ENCODE results near the gene KNDC1.

KNDC1 gene

DNA sequence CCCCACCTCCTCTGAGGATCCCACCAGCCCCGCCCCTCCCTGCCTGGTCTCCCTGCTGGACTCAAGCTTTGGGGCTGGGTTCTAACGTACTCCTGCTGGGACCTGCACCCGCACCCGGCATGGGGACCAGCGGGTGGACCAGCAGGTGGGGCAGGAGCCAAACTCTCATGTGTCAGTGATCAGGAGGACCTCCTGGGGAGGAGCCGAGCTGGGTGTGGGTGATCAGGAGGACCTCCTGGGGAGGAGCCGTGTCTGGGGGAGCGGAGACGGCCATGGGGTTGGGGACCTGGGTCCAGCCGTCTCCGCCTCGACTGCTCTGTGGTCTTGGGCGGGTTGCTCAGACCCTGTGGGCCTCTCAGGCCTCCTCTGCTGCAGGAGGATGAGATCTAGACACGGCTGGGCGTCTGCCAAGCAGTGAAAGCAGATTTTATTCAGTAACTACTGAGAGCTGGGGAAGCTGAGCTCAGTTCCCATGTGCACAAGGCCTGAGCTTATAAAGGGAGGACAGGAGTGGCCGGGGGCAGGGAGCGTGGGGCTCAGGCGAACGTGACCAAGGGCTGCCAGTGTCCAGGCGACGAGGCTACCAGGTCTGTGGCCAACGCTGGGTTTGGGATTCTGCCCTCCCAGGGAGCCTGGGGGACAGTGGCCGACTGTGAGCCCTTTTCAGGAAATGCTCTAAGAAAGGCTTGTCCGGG is 36.3 kb downstream of the KNDC1 start:
- no peak for DNase-seq

DNA sequence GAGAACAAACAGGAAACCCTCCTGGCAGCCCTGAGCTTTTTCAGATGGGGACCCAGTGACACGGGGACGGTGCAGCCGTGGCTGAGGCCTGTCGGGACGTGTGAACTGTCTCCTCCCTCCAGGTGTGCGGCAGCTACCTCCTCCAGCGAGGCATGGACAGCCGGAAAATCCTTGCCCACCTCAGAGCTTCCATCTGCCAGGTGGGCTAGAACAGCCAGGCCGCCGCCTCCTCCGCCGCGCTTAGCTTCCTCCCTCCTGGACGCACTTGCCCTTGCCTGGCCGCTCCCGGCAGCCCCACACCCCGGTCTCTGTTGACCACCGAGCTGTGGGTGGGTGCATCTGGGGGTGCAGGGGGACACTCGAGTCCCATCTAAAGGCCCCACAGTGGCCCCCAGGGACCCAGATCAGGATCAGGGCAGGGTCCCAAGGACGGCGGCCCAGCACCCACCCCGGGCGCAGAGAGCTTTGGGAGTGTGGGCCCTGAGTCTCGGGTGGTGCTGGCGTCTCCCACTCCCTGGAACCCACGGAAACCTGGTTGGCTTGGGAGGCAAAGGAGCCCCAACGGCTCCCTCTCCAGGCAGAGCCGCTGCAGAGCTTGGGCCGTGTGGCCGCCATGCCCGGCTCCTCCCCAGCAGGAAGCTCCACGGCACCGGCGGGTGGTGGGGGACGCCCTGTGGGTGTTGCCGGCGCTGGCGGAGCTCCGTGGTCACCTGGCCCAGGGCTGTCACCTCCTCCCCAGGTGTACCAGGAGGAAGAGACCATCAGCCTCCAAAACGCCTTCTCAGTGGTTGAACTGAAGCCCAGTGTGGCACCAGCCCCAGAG is 37.1 kb downstream of the KNDC1 start:
- no peak for DNase-seq

DNA sequence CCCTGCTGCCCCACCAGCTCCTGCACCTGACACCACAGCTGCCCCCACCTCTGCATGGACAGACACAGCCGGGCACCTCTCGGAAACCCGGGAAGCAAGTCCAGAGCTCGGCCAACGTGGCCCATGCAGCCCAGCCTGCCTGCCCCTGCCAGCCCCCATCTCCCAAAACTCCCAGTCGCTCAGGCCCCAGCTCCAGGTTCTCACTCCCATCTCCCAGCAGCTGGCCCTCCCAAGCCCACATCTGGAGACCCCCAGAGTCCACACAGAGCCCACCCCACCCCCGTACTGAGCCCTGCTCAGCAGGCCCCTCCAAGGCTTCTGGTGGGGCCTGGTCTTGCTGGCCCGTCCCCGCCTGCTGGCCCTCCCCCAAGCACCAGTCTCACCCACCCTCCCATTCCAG is 37.8 kb downstream of the KNDC1 start:
- no peak for DNase-seq

DNA sequence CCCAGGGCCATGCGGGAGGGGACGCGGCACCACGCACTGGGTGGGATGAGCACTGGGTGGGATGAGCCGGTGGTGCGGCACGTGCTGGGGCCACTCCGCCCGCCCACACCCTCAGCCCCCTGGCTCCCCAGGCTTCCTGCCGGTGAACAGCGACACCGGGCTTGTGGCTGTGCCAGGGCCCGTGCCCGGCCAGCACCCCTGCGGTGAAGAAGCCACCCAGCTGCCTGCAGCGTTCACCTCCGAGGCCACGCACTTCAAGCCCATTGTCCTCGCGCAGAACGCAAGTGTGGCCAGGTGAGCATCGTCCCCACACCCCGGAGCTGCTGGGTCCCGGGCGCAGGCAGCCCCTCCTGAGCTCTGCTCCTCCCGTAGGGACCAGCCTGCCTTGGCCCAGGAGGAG is 38.2 kb downstream of the KNDC1 start:
- DNase-seq: no peak

DNA sequence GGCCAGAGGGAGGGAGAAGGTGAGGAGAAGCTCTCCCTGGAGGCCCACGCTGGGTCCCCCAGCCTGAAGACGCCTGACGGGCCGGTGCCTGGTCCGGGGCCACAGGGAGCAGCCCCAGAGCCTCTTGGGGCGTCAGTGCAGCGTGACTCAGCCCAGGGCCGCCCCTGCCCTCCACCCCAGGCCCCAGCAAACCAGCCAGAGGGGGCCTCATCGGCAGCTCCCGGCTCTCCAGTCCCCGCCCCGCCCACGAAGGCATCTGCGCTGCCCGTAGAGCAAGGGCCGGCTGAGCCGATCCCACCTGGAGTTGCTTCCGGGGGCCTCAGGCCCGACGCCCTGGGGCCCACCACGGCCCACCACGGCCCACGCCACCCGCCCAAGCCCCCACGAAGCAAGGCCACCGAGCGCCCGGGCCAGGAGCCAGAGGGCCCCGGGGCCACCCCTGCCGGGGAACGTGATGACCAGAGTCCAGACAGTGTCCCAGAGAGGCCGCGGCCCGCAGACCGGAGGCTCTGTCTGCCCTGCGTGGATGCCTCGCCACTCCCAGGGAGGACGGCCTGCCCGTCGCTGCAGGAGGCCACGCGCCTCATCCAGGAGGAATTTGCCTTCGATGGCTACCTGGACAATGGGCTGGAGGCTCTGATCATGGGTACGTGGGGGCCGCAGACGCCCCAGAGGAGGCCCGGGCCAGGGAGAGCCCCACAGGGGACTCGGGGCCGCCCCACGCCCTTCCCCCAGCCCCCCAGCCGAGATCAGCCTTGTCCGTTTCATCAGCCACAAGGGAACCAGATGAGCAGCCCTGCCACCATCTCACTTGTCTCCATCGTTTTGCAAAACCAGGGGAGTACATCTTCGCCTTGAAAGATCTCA is 38.8 kb downstream of the KNDC1 start:
- DNase-seq: no peak

DNA sequence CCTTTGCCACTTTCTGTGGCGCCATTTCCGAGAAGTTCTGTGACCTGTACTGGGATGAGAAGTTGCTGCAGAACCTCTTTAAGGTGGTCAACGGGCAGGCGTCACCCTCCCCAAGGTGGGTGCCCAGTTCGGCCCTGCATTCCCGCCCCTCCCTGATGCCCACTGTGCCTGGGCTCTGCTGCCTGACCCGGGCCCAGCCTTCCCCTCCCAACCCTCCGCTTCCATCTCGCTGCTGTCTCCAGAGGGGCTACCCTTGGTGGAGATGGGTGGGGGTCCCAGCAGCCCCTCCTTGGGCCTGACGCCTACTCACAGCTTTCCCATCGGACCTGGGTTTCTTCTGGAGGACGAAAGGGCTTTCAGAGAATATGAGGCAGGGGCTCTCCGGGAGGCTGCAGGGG is 39.5 kb downstream of the KNDC1 start:
- no peak for DNase-seq

DNA sequence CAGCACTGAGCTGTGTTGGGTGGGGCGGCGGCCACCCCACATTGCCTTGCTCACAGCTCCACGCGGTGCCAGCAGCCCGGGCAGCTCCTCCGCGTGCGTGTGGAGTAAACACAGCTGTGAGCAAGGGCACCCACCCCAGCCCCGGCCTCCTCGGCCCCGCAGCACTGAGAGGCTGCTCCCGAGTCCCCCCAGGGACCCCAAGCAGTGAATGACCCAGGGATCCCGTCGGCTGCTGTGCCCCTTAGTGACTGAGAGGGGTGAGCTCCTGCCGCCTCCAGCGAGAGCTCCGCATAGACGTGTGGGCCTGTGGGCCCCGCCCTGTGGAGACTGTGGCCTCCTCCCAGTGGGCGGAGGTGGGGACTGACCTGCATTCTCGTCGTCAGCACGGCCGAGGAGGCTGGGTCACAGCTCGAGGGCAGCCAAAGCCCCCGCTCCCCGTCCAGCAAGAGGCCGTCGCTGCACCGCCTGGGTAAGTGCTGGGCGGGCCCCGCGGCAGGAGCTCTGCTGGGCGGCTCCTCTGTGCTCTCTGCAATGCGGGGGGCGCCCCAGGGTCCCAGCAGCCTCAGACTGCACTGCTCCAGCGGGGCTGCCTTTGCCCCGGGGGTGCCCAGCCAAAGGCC is 40.1 kb downstream of the KNDC1 start:
- DNase-seq: no peak

DNA sequence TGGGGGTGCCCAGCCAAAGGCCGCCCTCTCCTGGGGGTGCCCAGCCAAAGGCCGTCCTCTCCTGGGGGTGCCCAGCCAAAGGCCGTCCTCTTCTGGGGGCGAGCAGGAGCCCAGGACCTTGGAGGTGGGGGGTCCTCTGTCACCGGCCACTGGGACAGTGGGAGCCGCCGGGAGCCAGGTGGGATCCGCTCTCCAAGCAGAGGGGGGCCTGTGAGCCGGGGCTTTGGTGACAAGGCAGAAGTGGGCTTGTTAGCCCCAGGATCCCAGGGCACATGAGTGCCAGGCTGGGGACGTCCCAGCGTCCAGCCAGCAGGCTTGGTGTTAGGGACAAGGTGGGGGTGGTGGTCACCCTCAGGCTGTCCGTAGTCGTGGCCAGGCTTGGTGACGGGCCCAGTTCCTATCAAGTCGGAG is 40.6 kb downstream of the KNDC1 start:
- no peak for DNase-seq

DNA sequence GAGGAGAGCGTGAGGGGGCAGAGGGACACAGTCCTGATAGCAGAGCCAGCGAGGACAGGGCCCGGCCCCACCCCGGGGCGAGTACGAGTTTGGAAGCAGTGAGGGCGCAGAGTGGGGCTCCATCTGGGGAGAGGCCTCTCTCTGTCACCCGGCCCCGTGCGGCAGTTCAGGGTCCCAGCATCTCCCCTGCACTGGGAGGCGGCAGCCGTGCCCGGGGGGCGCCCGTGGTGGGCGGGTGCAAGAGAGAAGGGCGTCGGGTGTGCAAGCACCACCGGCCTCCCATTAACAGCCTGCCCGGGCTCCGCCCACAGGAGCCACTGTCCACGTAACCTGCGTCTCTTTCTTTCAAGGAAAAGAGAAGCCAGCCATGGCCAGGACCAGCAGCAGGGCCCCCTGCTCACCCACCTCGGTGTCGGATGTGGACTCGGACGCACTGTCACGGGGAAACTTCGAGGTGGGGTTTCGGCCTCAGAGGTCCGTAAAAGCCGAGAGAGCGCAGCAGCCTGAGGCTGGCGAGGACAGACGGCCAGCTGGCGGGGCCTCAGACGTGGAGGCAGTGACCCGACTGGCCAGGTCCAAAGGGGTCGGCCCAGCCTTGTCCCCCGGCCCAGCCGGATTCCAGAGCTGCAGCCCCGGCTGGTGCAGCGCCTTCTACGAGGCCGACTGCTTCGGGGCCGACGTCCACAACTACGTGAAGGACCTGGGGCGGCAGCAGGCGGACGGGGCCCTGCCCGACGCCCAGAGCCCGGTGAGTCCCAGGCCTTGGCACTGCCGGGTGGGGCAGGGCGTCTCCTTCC is 41.3 kb downstream of the KNDC1 start:
- DNase-seq: no peak

DNA sequence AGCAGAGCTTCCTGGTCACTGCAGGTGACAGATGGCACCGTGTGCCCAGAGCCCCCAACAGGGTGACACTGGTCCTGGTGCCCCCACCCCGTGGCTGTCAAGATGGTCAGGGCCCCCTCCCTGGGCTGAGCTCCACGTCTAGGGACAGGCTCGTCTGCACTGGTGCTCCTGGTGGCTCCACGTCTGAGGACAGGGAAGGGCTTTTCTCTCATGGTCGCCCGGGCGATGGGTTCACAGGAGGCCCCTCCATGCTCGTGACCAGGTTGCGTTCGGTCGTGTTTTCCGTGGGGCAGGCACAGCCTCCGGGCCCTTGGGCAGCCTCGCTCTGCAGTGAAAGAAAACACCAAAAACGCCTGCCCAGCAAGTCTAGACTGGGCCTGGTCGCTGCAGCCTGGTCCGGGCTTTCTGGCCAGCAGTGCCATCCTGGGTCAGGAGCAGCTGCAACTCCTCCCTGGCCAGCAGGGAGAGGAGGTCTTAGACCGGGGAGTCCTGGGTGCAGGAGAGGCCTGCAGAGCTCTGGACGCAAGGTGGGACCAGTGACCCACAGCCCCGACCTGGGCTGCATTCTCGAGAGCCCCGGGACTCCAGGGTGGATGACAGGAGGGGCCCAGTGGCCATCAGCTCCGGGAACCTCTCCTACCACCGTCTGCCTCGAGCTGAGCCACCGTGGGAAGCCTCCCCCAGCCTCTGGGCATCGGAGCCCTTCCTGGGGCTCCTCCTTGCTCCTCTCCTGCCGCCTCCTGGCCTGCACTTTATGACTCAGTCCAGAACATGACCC is 42.1 kb downstream of the KNDC1 start:
- no peak for DNase-seq

DNA sequence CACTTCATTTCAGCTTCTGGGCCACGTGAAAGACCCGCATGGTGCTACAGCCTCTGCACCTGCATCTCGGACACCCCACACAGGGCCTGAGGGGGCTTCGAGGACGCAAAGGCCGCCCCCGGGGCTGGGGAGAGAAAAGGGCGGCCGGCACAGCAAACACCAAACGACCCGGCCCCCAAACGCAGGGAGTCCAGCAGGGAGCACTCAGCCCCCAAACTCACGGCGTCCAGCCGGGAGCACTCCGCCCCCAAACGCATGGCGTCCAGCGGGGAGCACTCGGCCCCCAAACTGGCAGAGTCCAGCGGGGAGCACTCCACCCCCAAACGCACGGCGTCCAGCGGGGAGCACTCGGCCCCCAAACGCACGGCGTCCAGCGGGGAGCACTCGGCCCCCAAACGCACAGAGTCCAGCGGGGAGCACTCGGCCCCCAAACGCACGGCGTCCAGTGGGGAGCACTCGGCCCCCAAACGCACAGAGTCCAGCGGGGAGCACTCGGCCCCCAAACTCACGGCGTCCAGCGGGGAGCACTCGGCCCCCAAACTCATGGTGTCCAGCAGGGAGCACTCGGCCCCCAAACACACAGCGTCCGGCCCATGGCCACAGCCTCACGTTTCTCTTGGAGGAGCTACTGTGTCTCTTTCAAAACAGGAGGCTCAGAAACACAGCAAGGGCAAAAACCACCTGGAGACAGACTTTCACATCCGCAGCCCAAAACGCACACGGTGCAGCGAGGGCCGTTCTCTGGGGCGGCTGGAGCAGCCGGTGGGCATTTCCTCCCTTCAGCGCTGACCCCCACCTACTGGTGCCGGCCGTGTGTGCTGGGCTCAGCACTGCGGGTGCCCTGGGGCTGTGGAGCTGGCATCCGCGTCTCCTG is 43.0 kb downstream of the KNDC1 start:
- DNase-seq: no peak

DNA sequence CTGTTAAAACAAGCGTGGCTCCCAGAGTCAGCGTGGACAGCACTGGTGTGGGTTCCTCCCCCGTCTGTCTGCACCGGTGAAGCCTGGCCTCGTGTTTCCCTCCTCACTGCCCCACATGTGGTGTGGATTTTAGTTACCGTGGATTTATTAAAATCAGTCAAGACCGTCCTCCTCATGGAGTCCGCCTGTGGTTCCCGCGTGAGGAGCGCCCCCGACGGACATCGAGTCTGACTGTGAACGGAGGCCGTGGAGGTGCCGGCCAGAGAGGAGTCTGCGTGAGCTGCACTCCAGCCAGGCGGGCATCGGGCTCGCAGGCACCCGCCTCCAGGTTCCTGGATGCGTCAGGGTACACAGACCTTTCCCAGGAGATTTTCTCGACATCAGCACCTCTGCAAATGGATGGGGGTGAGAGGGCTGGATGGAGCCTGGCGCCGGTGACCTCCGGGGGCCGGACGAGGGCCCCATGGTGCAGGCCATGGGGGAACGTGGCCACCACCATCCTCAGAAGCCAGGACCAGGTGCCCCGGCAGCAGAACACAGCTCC is 43.7 kb downstream of the KNDC1 start:
- no peak for DNase-seq

DNA sequence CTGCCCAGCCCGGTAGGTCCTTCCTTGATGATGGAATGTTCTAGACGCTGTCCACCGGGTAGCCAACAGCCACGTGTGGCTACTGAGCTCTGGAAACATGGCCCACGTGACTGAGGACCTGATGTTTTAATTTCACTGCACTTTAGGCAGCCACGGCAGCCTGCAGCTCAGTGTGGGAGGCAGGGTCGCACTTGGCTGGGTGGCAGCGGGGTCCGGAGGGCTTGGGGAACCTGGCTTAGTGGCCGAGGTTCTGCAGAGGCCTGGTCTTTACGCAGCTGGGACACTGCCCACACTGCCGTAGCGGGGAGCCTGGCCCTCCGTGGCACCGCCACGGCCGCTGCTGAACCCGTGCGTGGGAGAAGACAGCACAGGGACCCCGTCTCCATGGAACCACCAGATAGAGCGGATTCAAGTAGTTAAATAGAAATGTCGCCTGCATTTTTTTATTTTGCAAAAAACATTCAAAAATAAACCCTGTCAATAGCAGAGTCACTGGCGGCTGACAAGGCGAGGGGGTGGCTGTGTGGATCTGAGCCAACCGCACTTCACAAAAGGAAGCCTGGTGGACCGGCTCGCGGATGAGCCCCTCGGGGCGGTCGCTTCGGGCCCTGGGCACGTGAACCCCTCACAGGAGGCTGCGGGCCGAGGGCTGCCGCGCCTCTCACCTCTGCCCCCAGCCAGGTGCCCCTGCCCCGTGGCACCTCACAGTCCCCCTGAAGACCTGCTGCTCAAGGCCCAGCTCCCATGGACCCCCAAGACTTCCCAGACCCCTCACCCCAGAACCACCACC is 44.4 kb downstream of the KNDC1 start:
- DNase-seq: no peak

DNA sequence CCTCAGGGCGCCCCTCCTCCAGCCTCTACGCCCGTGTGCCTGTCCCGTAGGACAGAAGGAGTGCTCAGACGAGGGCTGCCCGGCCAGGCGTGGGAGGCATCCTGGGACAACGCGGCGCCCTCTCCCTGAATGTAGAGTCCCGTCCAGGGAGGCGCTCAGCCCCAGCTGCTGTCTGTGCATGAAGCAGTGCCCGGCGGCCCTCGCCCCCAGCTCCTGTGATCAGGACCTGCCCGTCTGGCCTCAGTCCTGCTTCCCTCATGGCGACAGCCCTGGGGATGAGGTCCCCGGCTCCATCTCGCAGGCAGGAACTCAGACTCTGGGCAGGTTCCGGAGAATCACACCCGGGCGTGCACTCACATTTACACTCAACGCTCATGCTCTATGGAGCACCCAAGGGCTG is 45.1 kb downstream of the KNDC1 start:
- DNase-seq: no peak

DNA sequence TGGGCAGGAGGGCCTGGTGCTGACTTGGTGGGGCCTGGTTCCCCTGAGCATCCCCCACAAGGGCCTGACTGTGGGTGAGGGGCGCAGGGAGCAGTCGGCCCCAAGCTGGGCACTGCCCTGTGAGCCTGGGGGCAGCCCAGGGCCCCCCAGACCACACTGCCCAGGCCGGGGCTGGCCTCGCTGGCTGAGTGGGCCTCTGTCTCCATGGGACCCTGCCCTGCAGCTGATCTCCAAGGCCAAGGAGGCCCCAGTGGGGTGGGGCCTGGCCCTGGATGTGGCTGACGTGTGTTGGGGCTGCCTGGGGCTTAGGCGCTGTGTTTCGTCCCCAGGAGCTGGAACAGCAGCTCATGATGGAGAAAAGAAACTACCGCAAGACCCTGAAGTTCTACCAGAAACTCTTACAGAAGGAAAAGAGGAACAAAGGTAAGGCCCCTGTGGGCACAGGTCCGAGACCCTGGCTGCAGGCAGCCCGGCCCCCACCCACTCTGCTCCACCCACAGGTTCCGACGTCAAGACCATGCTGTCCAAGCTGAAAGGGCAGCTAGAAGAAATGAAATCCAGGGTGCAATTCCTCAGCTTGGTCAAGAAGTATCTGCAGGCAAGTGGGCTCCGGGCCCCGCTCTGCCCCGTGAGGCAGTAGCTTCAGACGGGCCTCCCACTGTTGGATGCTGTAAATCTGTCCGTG is 46.5 kb downstream of the KNDC1 start:
- DNase-seq: no peak

DNA sequence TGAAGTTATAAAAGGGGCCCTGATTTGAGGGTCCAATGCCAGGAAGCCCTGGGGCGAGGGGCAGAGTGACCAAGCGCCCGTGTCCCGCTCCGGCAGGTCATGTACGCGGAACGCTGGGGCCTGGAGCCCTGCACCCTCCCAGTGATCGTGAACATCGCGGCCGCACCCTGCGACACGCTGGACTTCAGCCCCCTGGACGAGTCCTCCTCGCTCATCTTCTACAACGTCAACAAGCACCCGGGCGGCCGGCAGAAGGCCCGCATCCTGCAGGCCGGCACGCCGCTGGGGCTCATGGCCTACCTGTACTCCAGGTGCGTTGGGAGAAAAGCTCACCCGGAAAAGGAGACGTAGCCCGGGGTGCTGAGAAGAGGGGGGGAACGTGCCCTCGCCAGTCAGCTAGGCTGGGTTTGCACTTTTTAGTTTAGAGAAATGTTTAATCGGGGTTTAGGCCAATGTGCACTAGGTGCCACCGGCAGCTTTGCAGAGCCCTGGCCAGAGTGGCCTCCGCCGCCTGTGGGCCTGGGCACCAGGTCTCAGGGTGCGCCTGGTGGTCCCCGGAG is 47.1 kb downstream of the KNDC1 start:
- no peak for DNase-seq

DNA sequence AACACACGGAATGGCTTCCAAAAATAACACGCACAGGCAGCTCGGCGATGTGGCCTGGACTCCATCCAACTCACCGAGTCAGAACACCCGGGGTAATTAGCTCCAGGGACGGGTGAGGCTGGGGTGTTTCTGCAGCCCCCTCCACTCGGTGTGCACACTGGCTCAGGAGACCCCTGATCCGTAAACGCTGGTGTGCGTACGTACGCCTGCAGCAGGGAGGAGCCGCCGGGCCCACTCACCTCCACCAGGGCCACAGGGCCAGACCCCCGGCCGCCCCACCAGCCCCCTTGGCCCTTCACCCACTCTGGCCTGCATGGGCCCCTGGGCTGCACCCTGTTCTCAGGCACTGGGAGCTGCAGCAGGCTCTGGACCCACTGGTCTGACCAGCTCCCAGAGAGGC is 47.6 kb downstream of the KNDC1 start:
- no peak for DNase-seq

DNA sequence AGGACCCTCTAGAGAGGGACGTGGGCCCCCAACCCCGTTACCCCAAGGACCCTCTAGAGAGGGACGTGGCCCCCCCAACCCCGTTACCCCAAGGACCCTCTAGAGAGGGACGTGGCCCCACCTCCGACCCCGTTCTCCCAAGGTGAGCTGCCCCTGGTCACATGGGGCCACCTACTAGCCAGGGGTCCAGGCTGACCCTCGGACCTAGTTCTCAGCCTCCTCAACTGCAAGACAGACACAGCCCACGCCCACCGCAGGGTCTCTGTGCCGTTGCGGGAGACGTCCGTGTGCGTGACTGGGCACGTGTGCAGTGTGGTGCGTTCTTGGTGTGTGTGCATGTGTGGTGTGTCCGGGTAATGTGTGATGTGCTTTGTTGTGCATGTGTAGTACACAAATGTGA is 48.4 kb downstream of the KNDC1 start:
- no peak for DNase-seq
